A673 (cell line): ENCODE results near the gene CYP19A1. TPM values are rescaled to one million over a fixed set of nuclear protein-coding genes. Genes with fewer than 3 reads are reported as not detected.

ENCODE experiments used
- BruUV-seq: library from RNA; stranded (reverse); fragments of 400-500 nt; replicated peaks from 2 replicates; lab custom pipeline; 2021; lab: Mats Ljungman, UMichigan
- CTCF ChIA-PET: fragments of 300-600 bp; sonication (Branson Sonifier 250); formaldehyde crosslinking; loops from one replicate; lab custom pipeline; 2022; ENCODE audit warnings: antibody characterized with exemption; lab: Charles Lee
- POLR2A ChIA-PET: fragments of 300-600 bp; sonication (Branson Sonifier 250); formaldehyde crosslinking; loops from one replicate; lab custom pipeline; 2022; ENCODE audit warnings: antibody characterized with exemption; ENCODE audit not compliant: low non-redundant PET; lab: Charles Lee
- DNase-seq: peaks from one replicate; pipeline ENCODE4 v3.0.0-alpha.2; 2015; ENCODE audit warnings: low spot score
- H3K27ac ChIP-seq: fragments of 200-600 bp; sonication (generic); 2 replicates; pipeline ENCODE4 v1.5.1; 2016; ENCODE audit warnings: mixed run types, low read depth, mild to moderate bottlenecking, mixed read lengths, antibody characterized with exemption, low read length; ENCODE audit not compliant: poor library complexity, severe bottlenecking
- H3K27me3 ChIP-seq: fragments of 200-600 bp; sonication (generic); replicated peaks from 2 replicates; pipeline ENCODE4 v1.6.1; 2017; ENCODE audit warnings: mixed run types, low read depth, mild to moderate bottlenecking, mixed read lengths, antibody characterized with exemption, low read length; ENCODE audit not compliant: insufficient read depth, poor library complexity
- H3K36me3 ChIP-seq: fragments of 200-600 bp; sonication (generic); 2 replicates; pipeline ENCODE4 v1.6.1; 2016; ENCODE audit warnings: mixed run types, mild to moderate bottlenecking, mixed read lengths, antibody characterized with exemption, low read length; ENCODE audit not compliant: insufficient read depth, poor library complexity, severe bottlenecking
- H3K4me1 ChIP-seq: fragments of 200-600 bp; sonication (generic); 2 replicates; pipeline ENCODE4 v1.6.1; 2017; ENCODE audit warnings: mixed run types, mild to moderate bottlenecking, mixed read lengths, antibody characterized with exemption, low read length; ENCODE audit not compliant: insufficient read depth, poor library complexity, severe bottlenecking
- H3K4me3 ChIP-seq: fragments of 200-600 bp; sonication (generic); 2 replicates; pipeline ENCODE4 v1.5.1; 2016; ENCODE audit warnings: low read depth, mixed run types, mild to moderate bottlenecking, mixed read lengths, low read length; ENCODE audit not compliant: poor library complexity, severe bottlenecking
- H3K9me3 ChIP-seq: fragments of 200-600 bp; sonication (generic); 2 replicates; pipeline ENCODE4 v1.6.1; 2016; ENCODE audit warnings: mixed run types, low read depth, mild to moderate bottlenecking, mixed read lengths, antibody characterized with exemption, low read length; ENCODE audit not compliant: poor library complexity, severe bottlenecking
- CTCF ChIP-seq: fragments of 300-800, 200-600 bp; sonication (generic); conservative IDR thresholded peaks from 2 replicates; pipeline ENCODE4 v1.5.1; 2017; ENCODE audit warnings: low read depth, mild to moderate bottlenecking, antibody characterized with exemption, low read length, moderate library complexity, mixed read lengths
- EZH2 ChIP-seq: fragments of 200-600 bp; sonication (generic); IDR thresholded peaks from 2 replicates; pipeline ENCODE4 v1.6.1; 2017; ENCODE audit warnings: borderline replicate concordance, low read depth, mild to moderate bottlenecking, mixed read lengths, antibody characterized with exemption, low read length; ENCODE audit not compliant: poor library complexity, severe bottlenecking
- intact Hi-C: fragments of 100-400 bp; cut with micrococcal nuclease; formaldehyde crosslinking; loops from one replicate; pipeline ENCODE4 v1.10.0; 2022; ENCODE audit not compliant: unreplicated experiment
- total RNA-seq: library from RNA; stranded (reverse); gene quantifications from 2 replicates; pipeline ENCODE4 v1.2.3, GENCODE V29; 2021

CYP19A1 gene
- total RNA-seq, 1 experiment from 2014 or later, result 0.80 TPM

- intact Hi-C loops, result no loop called here
- Histone ChIP-seq H3K4me3 (no peak overlapping the region), H3K9me3 (no peaks in the 10 kb centered on the region), H3K4me1 (no peaks in the 10 kb centered on the region), H3K27ac (no peak overlapping the region), H3K36me3 (no peaks in the 10 kb centered on the region), H3K27me3 (no peaks in the 10 kb centered on the region)
- no peak for DNase-seq
- BruUV-seq, result no TSS peak
- ChIA-PET CTCF (no interaction called here), POLR2A (no interaction called here)
- TF ChIP-seq EZH2 (no peak), CTCF (no peak)
Measured at GRCh38 chr15:51255533-51255932, 82.9 kb downstream of the CYP19A1 start.

- CTCF ChIA-PET, result no interaction called here
- H3K27me3 ChIP-seq, result no peaks in the 10 kb centered on the region
- POLR2A ChIA-PET, result no interaction called here
Measured at GRCh38 chr15:51253366-51253765, 85.0 kb downstream of the CYP19A1 start.

GRCh38 chr15:51252671-51253070, 85.7 kb downstream of the CYP19A1 start:
- intact Hi-C loops, result no loop called here
- H3K27me3 ChIP-seq, result no peaks in the 10 kb centered on the region
- CTCF ChIA-PET, result no interaction called here
- POLR2A ChIA-PET, result no interaction called here
- no peak overlapping the region for H3K27ac ChIP-seq
- H3K9me3 ChIP-seq, result no peaks in the 10 kb centered on the region
- DNase-seq, result no peak
- no peak for TF ChIP-seq CTCF
- TF ChIP-seq EZH2, result no peak
- BruUV-seq, result no TSS peak
- H3K4me1 ChIP-seq, result no peaks in the 10 kb centered on the region
- no peaks in the 10 kb centered on the region for H3K36me3 ChIP-seq
- no peak overlapping the region for H3K4me3 ChIP-seq

More at GRCh38 chr15:51253366-51253765, 85.0 kb downstream of the CYP19A1 start:
- BruUV-seq, result no TSS peak
- TF ChIP-seq CTCF, result no peak
- no peak for TF ChIP-seq EZH2
- intact Hi-C loops, result no loop called here
- Histone ChIP-seq H3K4me1 (no peaks in the 10 kb centered on the region), H3K27ac (no peak overlapping the region), H3K36me3 (no peaks in the 10 kb centered on the region), H3K9me3 (no peaks in the 10 kb centered on the region), H3K4me3 (no peak overlapping the region)
- no peak for DNase-seq
